Stimulated activated naive CD8-positive, alpha-beta T cell treated with anti-CD3 and anti-CD28 coated beads, Interleukin-15, Interleukin-2, amounts not matched to agents 100 ng/mL and 50 ng/mL, for 24 hours (primary cell): ENCODE data around the gene VPS18.
"Not testable (repeated sequence)": the region's sequence is repeated elsewhere in the genome, so short reads cannot be mapped to it uniquely, and the experiment has no call there.

Experiments
- H3K27ac Mint-ChIP-seq: one replicate; pipeline ENCODE4 v1.8.0; 2021; ENCODE audit warnings: mild to moderate bottlenecking, mixed read lengths
- H3K27me3 Mint-ChIP-seq: one replicate; pipeline ENCODE4 v1.8.0; 2021; ENCODE audit warnings: mixed read lengths
- H3K36me3 Mint-ChIP-seq: one replicate; pipeline ENCODE4 v1.8.0; 2021; ENCODE audit warnings: low read depth, mixed read lengths
- H3K4me1 Mint-ChIP-seq: one replicate; pipeline ENCODE4 v1.8.0; 2021; ENCODE audit warnings: low read depth, mixed read lengths
- H3K4me3 Mint-ChIP-seq: one replicate; pipeline ENCODE4 v1.8.0; 2021; ENCODE audit warnings: mild to moderate bottlenecking, mixed read lengths
- H3K9me3 Mint-ChIP-seq: one replicate; pipeline ENCODE4 v1.8.0; 2021; ENCODE audit warnings: mixed read lengths

The VPS18 gene

DNA sequence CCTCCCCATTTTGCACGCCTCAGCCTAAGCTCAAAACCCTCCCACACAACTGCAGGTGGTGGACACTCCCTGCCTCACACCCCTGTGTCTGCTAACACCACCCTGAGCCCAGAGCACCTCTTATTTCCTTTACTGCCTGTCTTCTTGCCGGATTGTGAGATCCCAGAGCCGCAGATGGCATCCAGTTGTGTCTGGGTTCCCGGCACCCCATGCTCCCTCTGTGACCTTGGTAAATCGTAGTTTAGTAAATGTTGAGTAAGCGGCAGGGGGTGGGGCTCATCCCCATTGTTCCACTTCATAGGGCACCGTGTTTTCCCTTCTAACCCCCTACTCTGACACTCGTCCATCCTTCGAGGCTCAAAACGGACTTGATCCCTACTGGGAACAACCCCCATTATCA is 35.5 kb upstream of the VPS18 start:
- Mint-ChIP-seq H3K27me3 (no peaks in the 10 kb centered on the region), H3K27ac (no peak overlapping the region), H3K9me3 (no peaks in the 10 kb centered on the region), H3K36me3 (no peaks in the 10 kb centered on the region), H3K4me1 (peaks cover 7% of the 10 kb centered on the region), H3K4me3 (no peak overlapping the region)

DNA sequence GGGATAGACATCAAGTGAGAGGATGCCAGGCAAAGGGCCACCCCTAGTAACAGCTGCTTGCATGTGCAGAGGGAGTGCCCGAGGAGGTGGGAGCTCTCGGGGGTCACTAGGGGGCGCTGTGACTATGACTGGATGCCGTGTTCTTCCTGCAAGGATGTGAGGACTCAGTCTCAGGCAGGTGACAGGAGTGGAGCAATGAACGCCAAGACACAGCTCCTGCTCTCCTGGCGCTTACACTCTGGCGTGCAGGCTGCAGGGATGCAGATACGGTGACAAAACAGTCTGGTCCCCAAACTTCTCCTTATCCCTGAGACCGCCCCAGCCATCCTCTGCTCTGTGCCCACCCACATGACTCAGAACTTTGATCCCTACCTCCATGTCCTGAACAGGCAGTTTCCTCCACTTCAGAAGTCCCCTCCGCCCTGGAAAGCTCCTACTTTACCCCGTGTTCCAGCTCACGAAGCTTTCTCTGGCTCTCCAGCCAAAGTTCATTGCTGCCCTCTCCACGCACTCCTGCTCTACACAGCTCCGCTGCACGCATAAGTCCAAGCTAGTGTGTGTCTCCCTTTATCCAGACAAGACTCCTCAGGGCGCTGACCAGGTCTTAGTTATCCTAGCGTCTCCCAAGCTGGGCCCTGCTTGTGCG is 34.9 kb upstream of the VPS18 start:
- Mint-ChIP-seq H3K4me1 (peaks cover 7% of the 10 kb centered on the region), H3K9me3 (no peaks in the 10 kb centered on the region), H3K4me3 (no peak overlapping the region), H3K27ac (no peak overlapping the region), H3K27me3 (no peaks in the 10 kb centered on the region), H3K36me3 (no peaks in the 10 kb centered on the region)

DNA sequence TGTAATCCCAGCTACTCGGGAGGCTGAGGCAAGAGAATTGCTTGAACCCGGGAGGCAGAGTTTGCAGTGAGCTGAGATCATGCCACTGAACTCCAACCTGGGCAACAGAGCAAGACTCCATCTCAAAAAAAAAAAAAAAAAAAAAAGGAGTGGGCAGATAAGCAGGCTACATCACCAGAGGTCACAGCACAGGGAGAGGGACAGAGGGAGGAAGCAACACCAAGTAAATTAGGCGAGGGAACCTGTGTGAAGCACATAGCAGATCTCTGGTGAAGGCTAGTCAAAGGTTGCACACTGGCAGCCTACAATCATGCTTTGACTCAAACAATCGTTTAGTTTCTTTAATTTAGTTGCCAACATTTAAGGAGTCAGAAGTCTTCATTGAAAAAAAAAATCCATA is 33.1 kb upstream of the VPS18 start:
- not testable (repeated sequence) for H3K36me3 Mint-ChIP-seq, H3K27me3 Mint-ChIP-seq, H3K27ac Mint-ChIP-seq, H3K4me1 Mint-ChIP-seq, H3K4me3 Mint-ChIP-seq, H3K9me3 Mint-ChIP-seq

DNA sequence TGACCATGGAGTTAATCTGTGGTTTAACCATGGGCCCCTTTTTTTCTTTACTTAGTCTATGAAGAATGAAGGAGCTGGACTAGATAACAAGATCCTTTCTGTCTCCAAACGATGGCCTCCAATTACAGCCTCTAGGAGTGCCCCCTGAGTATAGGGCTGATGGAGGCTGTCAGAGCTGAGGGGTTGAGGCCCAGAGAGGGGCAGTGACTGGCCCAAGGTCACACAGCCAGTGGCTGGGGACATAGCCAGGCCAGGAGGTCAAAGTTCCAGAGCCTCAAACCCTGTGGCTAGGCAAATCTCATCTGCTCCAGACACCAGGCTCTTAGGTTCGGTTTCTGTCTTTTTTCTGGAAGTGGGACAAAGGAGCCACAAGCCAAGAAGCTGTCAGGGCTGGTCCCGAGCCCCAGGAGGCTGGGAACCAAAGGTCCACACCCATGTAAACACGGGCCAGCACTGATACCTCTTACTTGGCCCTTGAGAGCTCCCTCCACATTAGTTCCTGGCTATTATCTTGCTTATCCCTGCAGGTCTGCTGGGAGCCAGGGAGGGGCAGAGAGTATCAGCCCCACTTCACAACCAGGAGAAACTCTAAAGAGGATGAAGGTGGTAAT is 30.5 kb upstream of the VPS18 start:
- H3K27me3 Mint-ChIP-seq, result no peaks in the 10 kb centered on the region
- no peaks in the 10 kb centered on the region for H3K36me3 Mint-ChIP-seq
- peaks cover 7% of the 10 kb centered on the region for H3K4me1 Mint-ChIP-seq
- H3K27ac Mint-ChIP-seq, result no peak overlapping the region
- no peaks in the 10 kb centered on the region for H3K9me3 Mint-ChIP-seq
- H3K4me3 Mint-ChIP-seq, result no peak overlapping the region

DNA sequence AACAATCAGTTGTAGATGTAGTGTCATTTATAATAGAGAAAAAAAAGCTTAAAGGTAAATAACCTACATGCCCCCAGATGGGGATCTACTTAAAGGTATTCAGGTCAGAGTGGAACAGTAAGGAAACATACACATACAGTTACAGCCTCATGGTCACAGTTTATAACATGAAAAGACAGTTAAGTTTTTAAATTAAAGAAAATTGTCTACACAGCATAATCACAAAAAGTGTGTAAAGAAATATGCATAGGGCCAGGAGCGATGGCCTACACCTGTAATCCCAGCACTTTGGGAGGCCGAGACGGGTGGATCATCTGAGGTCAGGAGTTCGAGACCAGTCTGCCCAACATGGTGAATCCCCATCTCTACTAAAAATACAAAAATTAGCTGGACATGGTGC is 27.1 kb upstream of the VPS18 start:
- Mint-ChIP-seq H3K9me3 (no peaks in the 10 kb centered on the region), H3K36me3 (no peaks in the 10 kb centered on the region), H3K27ac (no peak overlapping the region), H3K27me3 (no peaks in the 10 kb centered on the region), H3K4me3 (no peak overlapping the region), H3K4me1 (peaks cover 12% of the 10 kb centered on the region)

DNA sequence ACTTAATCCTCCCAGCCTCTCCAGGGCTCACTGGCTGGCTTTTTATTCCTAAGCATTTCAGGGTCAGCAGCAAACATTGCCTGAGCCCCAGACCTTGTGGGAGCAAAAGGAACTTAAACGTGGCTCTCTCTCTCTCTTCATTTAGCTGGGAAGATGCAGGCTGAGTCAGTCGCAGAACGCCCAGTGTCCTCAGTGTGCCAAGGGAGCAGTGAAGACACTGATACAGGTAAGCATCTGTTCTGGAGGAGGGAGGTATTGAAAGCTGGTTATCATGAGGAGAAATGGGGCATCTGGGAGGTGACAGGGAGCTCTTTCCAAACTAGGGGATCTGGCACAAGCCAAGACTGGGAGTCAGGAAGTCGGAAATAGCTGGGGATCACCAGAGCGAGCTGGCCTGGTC is 24.6 kb upstream of the VPS18 start:
- Mint-ChIP-seq H3K4me3 (no peak overlapping the region), H3K36me3 (no peaks in the 10 kb centered on the region), H3K27me3 (peaks cover 6% of the 10 kb centered on the region), H3K9me3 (no peaks in the 10 kb centered on the region), H3K27ac (no peak overlapping the region), H3K4me1 (peaks cover 22% of the 10 kb centered on the region)

DNA sequence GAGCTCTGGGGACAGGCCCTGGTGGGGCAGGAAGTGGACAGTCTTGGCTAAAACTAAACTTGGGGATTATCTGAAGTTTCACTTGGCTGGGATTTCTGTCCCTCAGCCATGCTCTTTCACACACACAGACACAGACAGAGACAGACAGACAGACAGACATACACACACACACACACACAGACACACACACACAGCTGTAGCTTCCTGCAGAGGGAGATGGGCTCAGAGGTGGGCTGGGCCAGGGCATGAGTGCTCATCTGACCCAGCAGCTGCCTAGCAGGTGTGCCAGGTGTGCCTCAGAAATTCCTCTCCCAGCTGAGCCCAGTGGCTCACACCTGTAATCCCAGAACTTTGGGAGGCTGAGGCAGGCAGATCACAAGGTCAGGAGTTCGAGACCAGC is 23.5 kb upstream of the VPS18 start:
- H3K27me3 Mint-ChIP-seq, result peaks cover 8% of the 10 kb centered on the region
- H3K4me3 Mint-ChIP-seq, result no peak overlapping the region
- peaks cover 22% of the 10 kb centered on the region for H3K4me1 Mint-ChIP-seq
- H3K9me3 Mint-ChIP-seq, result no peaks in the 10 kb centered on the region
- no peaks in the 10 kb centered on the region for H3K36me3 Mint-ChIP-seq
- H3K27ac Mint-ChIP-seq, result no peak overlapping the region

DNA sequence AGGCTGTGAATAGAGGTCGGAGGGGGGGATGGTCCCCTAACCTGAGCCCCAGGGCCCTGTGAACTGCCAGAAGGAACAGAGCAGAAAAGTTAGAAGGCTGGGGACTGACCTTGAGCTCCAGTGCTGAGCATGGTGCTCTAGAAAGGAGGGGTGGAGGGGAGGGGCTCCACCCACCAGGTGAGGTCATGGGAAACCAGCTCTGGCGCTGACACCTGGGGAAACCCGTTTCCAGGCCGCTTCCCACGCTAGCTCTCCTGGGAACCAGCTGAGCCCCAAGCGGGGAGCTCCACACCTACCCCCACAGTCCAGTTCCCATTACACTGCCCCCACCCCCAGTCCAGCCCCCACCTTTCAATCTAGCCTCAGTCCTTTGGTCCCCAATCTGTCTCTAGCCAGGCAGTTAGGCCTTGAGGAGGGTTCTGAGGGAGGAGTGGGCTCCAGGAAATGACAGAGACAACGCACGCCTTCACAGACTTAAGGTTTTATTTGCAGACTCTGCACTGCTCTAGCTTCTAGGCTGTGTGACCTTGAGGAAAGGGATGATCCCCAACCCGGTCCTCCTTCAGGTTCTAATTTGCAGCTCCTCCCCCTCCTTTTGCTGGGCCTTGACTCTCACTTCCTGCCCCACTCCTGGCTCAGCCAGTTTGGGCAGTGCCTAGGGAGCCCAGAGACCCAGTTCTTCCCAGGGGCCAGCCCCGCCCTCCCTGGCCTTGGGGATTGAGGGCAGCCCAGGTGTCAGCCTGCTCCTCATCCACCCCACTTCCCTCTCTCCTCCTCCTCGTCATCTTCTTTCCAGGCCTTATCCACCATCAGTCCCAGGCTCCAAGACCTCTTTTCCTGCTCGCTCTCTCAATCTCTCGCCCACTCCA is 22.3 kb upstream of the VPS18 start:
- no peaks in the 10 kb centered on the region for H3K36me3 Mint-ChIP-seq
- no peak overlapping the region for H3K27ac Mint-ChIP-seq
- peaks cover 22% of the 10 kb centered on the region for H3K4me1 Mint-ChIP-seq
- H3K4me3 Mint-ChIP-seq, result no peak overlapping the region
- peaks cover 14% of the 10 kb centered on the region for H3K27me3 Mint-ChIP-seq
- no peaks in the 10 kb centered on the region for H3K9me3 Mint-ChIP-seq

DNA sequence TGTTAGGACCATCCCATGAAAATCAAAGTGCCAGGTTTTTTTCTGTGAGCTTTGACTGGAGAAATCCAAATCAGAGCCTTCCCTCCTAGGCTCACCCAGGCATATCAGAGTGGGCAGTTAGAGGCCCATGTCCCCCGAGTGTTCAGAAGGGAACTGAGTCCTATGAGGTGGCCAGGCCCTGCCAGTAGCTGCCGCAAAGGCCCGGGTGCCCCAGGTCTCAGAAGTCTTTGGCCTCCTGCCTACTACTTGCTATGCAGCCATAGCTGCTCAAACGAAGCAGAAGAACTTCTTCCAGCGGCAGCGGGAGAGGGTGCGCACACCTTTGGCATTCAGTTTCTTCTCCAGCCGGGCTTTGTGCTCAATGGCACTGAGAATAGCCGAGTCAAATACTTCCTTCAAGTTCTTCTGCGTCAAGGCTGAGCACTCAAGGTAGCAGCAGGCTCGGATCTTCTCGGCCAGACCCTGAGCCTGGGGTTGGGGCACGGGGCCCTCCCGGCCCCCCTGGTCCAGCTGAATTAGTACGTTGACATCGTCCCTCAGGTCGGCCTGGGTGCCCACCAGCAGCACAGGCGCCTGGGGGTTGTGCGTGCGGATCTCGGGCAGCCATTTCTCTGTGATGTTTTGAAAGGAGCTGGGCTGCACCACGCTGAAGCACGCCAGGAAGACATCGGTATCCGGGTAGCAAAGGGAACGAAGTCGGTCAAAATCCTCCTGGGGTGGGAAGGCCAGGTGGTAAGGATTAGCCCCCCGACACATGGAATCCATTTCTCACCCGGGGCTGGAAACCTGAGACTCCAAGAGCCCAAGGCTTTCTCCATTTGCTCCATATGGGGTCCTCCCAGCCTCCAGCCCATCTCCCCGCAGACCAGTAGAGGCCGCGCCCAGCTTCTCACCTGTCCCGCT is 21.2 kb upstream of the VPS18 start:
- Mint-ChIP-seq H3K27me3 (peaks cover 14% of the 10 kb centered on the region), H3K27ac (no peak overlapping the region), H3K9me3 (no peaks in the 10 kb centered on the region)

DNA sequence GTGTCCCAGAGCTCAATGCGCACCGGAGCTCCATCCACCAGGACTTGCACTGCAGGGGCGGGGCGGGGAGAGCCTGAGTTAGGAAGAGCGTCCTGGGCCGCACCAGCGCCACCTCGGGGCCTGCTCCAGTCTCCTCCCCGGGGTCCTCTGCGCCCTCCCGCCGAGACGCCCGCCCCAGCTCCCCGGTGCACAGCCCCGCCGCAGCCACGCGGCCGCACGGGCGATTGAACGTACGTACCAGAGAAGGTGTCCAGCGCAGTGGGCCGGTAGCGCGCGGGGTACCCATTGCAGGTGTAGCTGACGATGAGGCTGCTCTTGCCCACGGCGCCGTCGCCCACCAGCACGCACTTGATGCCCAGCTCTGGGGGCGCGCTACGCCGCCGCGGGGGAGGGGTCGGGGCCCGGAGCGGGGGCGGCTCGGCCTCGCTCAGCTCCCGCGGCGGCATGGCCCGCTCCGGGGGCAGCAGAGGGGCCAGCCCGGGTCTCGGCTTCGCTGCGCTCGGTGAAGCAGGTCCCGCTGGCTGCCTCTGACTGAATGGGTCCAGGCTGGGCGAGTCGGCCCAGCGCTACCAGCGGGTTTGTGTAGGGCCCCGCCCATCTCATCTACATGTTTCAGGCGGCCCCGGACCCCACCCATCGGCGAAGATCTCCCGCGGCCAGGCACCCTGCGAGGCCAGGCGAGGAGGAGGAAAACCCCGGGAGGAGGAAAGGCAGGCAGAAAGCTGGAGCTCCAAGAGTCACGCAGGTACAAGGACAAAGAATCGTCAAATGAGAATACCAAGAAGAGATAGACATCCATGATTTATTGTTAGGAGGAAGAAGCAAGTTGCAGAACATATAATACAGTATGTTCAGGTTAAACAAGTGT is 20.3 kb upstream of the VPS18 start, which contains the start of gene RHOV:
RHOV (minus strand) TSS at position 541 of the 868 bp plus-strand sequence; CDS start at position 446, 95 bp downstream.
- Mint-ChIP-seq H3K4me1 (peaks cover 26% of the 10 kb centered on the region), H3K27ac (no peak within 1 kb of the TSS), H3K9me3 (no peaks in the 10 kb centered on the region), H3K36me3 (no peaks in the 10 kb centered on the region), H3K27me3 (peaks cover 14% of the 10 kb centered on the region), H3K4me3 (peak within 1 kb of the TSS; percentile 65)

More for the DNA sequence above, 21.2 kb upstream of the VPS18 start:
- no peaks in the 10 kb centered on the region for H3K36me3 Mint-ChIP-seq
- peak overlapping the region; percentile 65 for H3K4me3 Mint-ChIP-seq
- peaks cover 22% of the 10 kb centered on the region for H3K4me1 Mint-ChIP-seq

DNA sequence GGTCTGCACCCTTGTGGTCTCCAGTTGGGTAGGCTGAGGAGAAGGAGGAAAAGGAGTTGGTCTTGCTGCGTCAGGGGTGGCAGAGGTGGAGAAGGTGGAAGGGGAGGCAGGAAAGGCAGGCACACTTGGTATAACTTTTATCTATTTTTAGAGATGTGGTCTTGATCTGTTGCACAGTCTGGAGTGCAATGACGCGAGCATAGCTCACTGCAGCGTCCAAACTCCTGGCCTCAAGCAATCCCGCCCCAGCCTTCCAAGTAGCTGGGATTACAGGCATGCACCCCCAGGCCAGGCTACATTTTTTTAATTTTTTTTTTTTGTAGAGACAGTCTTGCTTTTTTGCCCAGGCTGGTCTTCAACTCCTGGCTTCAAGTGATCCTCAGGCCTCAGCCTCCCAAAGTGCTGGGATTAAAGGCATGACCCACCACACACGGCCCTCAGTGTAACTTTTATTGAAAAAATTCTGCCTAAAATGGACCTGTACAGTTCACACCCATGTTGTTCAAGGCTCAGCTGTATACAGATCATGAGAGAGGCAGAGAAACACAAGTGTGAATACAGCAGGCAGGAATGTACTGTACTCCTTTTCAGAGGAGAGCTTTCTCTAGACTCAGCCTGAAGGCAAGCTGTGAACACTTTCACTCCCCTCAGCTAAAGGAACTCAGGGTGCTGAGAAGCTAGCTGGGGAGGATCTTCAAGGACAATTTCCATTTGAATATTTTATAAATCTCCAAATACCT is 18.1 kb upstream of the VPS18 start:
- H3K9me3 Mint-ChIP-seq, result no peaks in the 10 kb centered on the region
- peaks cover 14% of the 10 kb centered on the region for H3K27me3 Mint-ChIP-seq
- H3K4me3 Mint-ChIP-seq, result no peak overlapping the region
- no peak overlapping the region for H3K27ac Mint-ChIP-seq
- no peaks in the 10 kb centered on the region for H3K36me3 Mint-ChIP-seq
- H3K4me1 Mint-ChIP-seq, result peaks cover 31% of the 10 kb centered on the region

DNA sequence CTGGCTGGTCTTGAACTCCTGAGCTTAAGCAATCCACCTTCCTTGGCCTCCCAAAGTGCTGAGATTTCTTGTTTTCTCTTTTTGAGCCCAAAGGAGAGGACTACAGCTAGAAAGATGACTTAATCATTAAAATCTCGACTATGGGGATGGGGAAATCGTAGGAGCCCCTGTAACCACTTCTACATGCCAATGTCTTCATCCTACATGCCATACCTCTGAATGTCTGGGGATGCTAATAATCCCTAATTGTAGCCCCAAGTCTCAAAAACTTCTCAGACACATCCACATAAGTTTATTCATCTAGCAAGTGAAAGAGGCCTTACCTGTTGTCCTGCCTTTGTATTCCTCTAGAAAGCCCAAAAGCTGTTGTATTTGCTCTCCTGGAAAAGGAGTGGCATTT is 16.6 kb upstream of the VPS18 start:
- no peaks in the 10 kb centered on the region for H3K9me3 Mint-ChIP-seq
- no peaks in the 10 kb centered on the region for H3K36me3 Mint-ChIP-seq
- H3K27ac Mint-ChIP-seq, result no peak overlapping the region
- peaks cover 17% of the 10 kb centered on the region for H3K4me1 Mint-ChIP-seq
- peaks cover 14% of the 10 kb centered on the region for H3K27me3 Mint-ChIP-seq
- no peak overlapping the region for H3K4me3 Mint-ChIP-seq

DNA sequence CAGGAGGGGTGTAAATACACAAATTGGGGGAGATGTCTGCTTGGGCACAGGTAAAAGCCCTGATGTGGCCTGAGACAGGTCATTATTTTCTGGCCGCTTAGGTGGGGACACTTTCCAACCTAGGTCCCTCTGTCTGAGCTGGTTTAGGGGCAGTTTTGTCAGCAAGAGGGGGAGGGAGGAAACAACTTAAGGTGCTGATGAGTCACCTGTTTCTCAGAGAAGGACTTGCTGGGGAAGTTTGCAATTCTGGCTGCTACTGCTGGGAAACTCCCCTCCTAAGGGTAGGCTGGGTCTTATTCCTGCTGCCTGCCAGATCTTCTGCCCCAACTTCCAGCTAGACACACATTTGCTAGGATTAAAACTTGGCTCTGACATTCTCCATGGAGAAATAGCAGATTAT is 15.5 kb upstream of the VPS18 start:
- H3K4me1 Mint-ChIP-seq, result peaks cover 17% of the 10 kb centered on the region
- peaks cover 14% of the 10 kb centered on the region for H3K27me3 Mint-ChIP-seq
- H3K36me3 Mint-ChIP-seq, result no peaks in the 10 kb centered on the region
- H3K27ac Mint-ChIP-seq, result no peak overlapping the region
- H3K9me3 Mint-ChIP-seq, result no peaks in the 10 kb centered on the region
- H3K4me3 Mint-ChIP-seq, result no peak overlapping the region
